ENCODE data around the gene ADAM33.

The ADAM33 gene

DNA sequence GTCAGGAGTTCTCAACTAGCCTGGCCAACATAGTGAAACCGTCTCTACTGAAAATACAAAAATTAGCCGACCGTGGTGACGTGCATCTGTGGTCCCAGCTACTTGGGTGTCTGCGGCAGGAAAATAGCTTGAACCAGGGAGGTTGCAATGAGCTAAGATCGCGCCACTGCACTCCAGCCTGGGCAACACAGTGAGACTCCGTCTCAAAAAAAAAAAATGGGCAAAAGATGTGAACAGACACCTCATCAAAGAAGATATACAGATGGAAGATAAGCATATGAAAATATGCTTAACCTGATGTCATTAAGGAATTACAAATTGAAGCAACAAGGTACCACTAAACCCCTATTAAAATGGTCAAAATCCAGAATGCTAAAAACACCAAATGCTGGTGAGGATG lies 41.5 kb upstream of the ADAM33 start:
- H3K27ac ChIP-seq (ENCODE audit: low read length), result no peak overlapping the region
- H3K9me3 ChIP-seq (replicated peaks; ENCODE audit: insufficient read depth, low read length), result no peaks in the 10 kb centered on the region
- no peak overlapping the region for H3K4me3 ChIP-seq (ENCODE audit: low read length)
- TF ChIP-seq EZH2phosphoT487 (IDR thresholded peaks at IDR 0.05; ENCODE audit: low read length) (no peak), EZH2 (optimal IDR thresholded peaks at IDR 0.05; ENCODE audit: low read depth, low read length) (no peak)
- TF ChIP-seq, protein P1, sequence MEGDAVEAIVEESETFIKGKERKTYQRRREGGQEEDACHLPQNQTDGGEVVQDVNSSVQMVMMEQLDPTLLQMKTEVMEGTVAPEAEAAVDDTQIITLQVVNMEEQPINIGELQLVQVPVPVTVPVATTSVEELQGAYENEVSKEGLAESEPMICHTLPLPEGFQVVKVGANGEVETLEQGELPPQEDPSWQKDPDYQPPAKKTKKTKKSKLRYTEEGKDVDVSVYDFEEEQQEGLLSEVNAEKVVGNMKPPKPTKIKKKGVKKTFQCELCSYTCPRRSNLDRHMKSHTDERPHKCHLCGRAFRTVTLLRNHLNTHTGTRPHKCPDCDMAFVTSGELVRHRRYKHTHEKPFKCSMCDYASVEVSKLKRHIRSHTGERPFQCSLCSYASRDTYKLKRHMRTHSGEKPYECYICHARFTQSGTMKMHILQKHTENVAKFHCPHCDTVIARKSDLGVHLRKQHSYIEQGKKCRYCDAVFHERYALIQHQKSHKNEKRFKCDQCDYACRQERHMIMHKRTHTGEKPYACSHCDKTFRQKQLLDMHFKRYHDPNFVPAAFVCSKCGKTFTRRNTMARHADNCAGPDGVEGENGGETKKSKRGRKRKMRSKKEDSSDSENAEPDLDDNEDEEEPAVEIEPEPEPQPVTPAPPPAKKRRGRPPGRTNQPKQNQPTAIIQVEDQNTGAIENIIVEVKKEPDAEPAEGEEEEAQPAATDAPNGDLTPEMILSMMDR (IDR thresholded peaks at IDR 0.05; ENCODE audit: low read length), result no peak
- H3K9ac ChIP-seq (ENCODE audit: low read length), result no peak overlapping the region
- H3K9me2 ChIP-seq (replicated peaks; ENCODE audit: insufficient read depth, low read length), result no peaks in the 10 kb centered on the region
- H3K36me3 ChIP-seq (replicated peaks; ENCODE audit: insufficient read depth, low read length), result no peaks in the 10 kb centered on the region
- H3K4me2 ChIP-seq (ENCODE audit: low read depth, low read length), result no peak overlapping the region
- no peak for DNase-seq
- no peaks in the 10 kb centered on the region for H4K20me1 ChIP-seq (ENCODE audit: insufficient read depth, low read length)
- H3F3A ChIP-seq (ENCODE audit: insufficient read depth, low read length), result no peaks in the 10 kb centered on the region
- no peaks in the 10 kb centered on the region for H3K79me2 ChIP-seq (ENCODE audit: low read length)
- H3K27me3 ChIP-seq (replicated peaks; ENCODE audit: insufficient read depth, low read length), result peaks cover 14% of the 10 kb centered on the region
- H3K4me1 ChIP-seq (ENCODE audit: low read length), result peaks cover 13% of the 10 kb centered on the region
- no peak overlapping the region for H2AFZ ChIP-seq (ENCODE audit: low read length)

DNA sequence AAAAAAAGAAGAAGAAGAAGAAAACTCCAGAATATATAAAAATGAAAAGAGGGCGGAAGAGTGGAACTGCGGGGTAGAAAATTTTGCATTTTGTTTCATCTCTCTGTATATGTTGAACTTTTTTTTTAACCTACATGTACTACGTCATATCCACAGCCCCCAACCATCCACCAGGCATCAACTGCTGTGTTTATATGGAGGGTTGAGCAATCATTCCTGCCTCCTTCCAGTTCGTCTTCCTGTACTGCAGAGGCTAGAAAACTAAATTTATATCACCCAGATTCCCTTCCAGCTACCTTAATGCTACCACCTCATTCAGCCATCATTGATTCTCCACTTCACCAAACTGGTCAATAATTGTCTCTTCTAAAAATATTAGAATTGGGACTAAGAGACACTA lies 40.1 kb upstream of the ADAM33 start:
- no peaks in the 10 kb centered on the region for H3K79me2 ChIP-seq (ENCODE audit: low read length)
- no peak overlapping the region for H2AFZ ChIP-seq (ENCODE audit: low read length)
- no peak overlapping the region for H3K4me3 ChIP-seq (ENCODE audit: low read length)
- H3K9me2 ChIP-seq (replicated peaks; ENCODE audit: insufficient read depth, low read length), result no peaks in the 10 kb centered on the region
- no peaks in the 10 kb centered on the region for H3K36me3 ChIP-seq (replicated peaks; ENCODE audit: insufficient read depth, low read length)
- TF ChIP-seq EZH2phosphoT487 (IDR thresholded peaks at IDR 0.05; ENCODE audit: low read length) (no peak), EZH2 (optimal IDR thresholded peaks at IDR 0.05; ENCODE audit: low read depth, low read length) (no peak)
- TF ChIP-seq, protein P1 (IDR thresholded peaks at IDR 0.05; ENCODE audit: low read length), result no peak
- DNase-seq, result no peak
- H3K4me2 ChIP-seq (ENCODE audit: low read depth, low read length), result no peak overlapping the region
- peaks cover 13% of the 10 kb centered on the region for H3K4me1 ChIP-seq (ENCODE audit: low read length)
- no peaks in the 10 kb centered on the region for H4K20me1 ChIP-seq (ENCODE audit: insufficient read depth, low read length)
- no peaks in the 10 kb centered on the region for H3K9me3 ChIP-seq (replicated peaks; ENCODE audit: insufficient read depth, low read length)
- no peaks in the 10 kb centered on the region for H3F3A ChIP-seq (ENCODE audit: insufficient read depth, low read length)
- H3K9ac ChIP-seq (ENCODE audit: low read length), result no peak overlapping the region
- peaks cover under 1% of the 10 kb centered on the region; the same call in 1 of the 2 replicates for H3K27me3 ChIP-seq (replicated peaks; ENCODE audit: insufficient read depth, low read length)
- no peak overlapping the region for H3K27ac ChIP-seq (ENCODE audit: low read length)

DNA sequence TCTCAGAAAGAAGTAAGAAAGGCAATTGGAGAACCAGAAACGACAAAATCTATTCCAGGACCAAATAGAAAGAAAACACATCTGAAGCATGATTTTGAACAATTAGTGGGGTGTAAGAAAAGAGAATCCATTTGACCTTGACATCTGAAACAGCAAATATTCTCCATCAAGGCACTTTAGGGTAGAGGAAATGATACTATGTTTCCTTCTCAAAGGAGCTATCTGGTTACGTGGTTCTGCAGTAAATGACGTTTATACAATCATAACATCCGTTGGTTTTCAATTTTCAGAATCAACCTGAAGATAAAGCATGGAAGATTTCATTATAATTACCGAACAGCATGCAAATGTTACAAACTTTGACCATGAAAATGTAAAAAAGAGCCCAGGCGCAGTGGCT lies 38.8 kb upstream of the ADAM33 start:
- no peaks in the 10 kb centered on the region for H3K27me3 ChIP-seq (replicated peaks; ENCODE audit: insufficient read depth, low read length)
- H3K4me2 ChIP-seq (ENCODE audit: low read depth, low read length), result no peak overlapping the region
- no peaks in the 10 kb centered on the region for H3K36me3 ChIP-seq (replicated peaks; ENCODE audit: insufficient read depth, low read length)
- no peak overlapping the region for H3K4me3 ChIP-seq (ENCODE audit: low read length)
- H3K4me1 ChIP-seq (ENCODE audit: low read length), result peaks cover 13% of the 10 kb centered on the region
- H2AFZ ChIP-seq (ENCODE audit: low read length), result no peak overlapping the region
- no peaks in the 10 kb centered on the region for H3F3A ChIP-seq (ENCODE audit: insufficient read depth, low read length)
- no peaks in the 10 kb centered on the region for H3K9me3 ChIP-seq (replicated peaks; ENCODE audit: insufficient read depth, low read length)
- no peaks in the 10 kb centered on the region for H4K20me1 ChIP-seq (ENCODE audit: insufficient read depth, low read length)
- no peak for DNase-seq
- TF ChIP-seq EZH2 (optimal IDR thresholded peaks at IDR 0.05; ENCODE audit: low read depth, low read length), result no peak
- TF ChIP-seq, protein P1 (IDR thresholded peaks at IDR 0.05; ENCODE audit: low read length), result no peak
- no peak for TF ChIP-seq EZH2phosphoT487 (IDR thresholded peaks at IDR 0.05; ENCODE audit: low read length)
- no peak overlapping the region for H3K9ac ChIP-seq (ENCODE audit: low read length)
- no peaks in the 10 kb centered on the region for H3K79me2 ChIP-seq (ENCODE audit: low read length)
- no peaks in the 10 kb centered on the region for H3K9me2 ChIP-seq (replicated peaks; ENCODE audit: insufficient read depth, low read length)
- H3K27ac ChIP-seq (ENCODE audit: low read length), result no peak overlapping the region
